IPS DF 6.9 (cell line): ENCODE data around the gene SLC1A3.
"Not testable (repeated sequence)": the region's sequence is repeated elsewhere in the genome, so short reads cannot be mapped to it uniquely, and the experiment has no call there.

Experiments used
- DNase-seq: peaks from one replicate; pipeline ENCODE4 v3.0.0-alpha.2; 2013; ENCODE audit warnings: low read depth, low spot score
- H3K27ac ChIP-seq: one replicate; pipeline ENCODE4 v1.5.1; 2013; ENCODE audit warnings: low read length, control low read depth
- H3K27me3 ChIP-seq: 2 replicates; pipeline ENCODE4 v1.6.1; 2013; ENCODE audit warnings: mild to moderate bottlenecking, low read length; ENCODE audit not compliant: control insufficient read depth, insufficient read depth
- H3K36me3 ChIP-seq: 2 replicates; pipeline ENCODE4 v1.6.1; 2013; ENCODE audit warnings: low read length; ENCODE audit not compliant: control insufficient read depth, insufficient read depth
- H3K4me1 ChIP-seq: 2 replicates; pipeline ENCODE4 v1.6.1; 2013; ENCODE audit warnings: low read length; ENCODE audit not compliant: control insufficient read depth, insufficient read depth
- H3K4me3 ChIP-seq: 2 replicates; pipeline ENCODE4 v1.5.1; 2013; ENCODE audit warnings: mild to moderate bottlenecking, low read length
- H3K9me3 ChIP-seq: 2 replicates; pipeline ENCODE4 v1.6.1; 2013; ENCODE audit warnings: low read length, inconsistent platforms; ENCODE audit not compliant: control insufficient read depth, insufficient read depth
- whole genome bisulfite sequencing: extraction: QIAGEN DNeasy Blood & Tissue Kit; methylation state at CpG from one replicate; pipeline ENCODE4 v1.1.7; 2013; ENCODE audit warnings: mixed read lengths, missing lambda C conversion rate; ENCODE audit not compliant: insufficient read length, insufficient coverage; 5-methylcytosine and 5-hydroxymethylcytosine counted together

SLC1A3 gene

GRCh38 chr5:36606428-36607113 is at the start of gene SLC1A3:
TSS of gene SLC1A3 (plus strand) at chr5:36606606. CDS start at chr5:36608424, 1,818 bp downstream.
- H3K4me3 ChIP-seq: peak within 1 kb of the TSS; percentile 64; the same call in 1 of the 2 replicates
- no CpG with 5 or more reads among the region's 20 CpGs for WGBS
- no peaks in the 10 kb centered on the region; the same call in 1 of the 2 replicates for H3K4me1 ChIP-seq
- no peaks in the 10 kb centered on the region for H3K36me3 ChIP-seq
- H3K27ac ChIP-seq: no peak within 1 kb of the TSS
- no peaks in the 10 kb centered on the region for H3K9me3 ChIP-seq
- no peak for DNase-seq
- H3K27me3 ChIP-seq: no peaks in the 10 kb centered on the region

GRCh38 chr5:36558641-36559040 is 47.8 kb upstream of the SLC1A3 start:
- H3K4me3 ChIP-seq: no peak overlapping the region
- H3K27ac ChIP-seq: no peak overlapping the region
- H3K27me3 ChIP-seq: no peaks in the 10 kb centered on the region
- no CpG with 5 or more reads among the region's 2 CpGs for WGBS
- DNase-seq: no peak
- no peaks in the 10 kb centered on the region for H3K4me1 ChIP-seq
- no peaks in the 10 kb centered on the region for H3K9me3 ChIP-seq
- H3K36me3 ChIP-seq: no peaks in the 10 kb centered on the region

- H3K27me3 ChIP-seq: no peaks in the 10 kb centered on the region
- H3K4me3 ChIP-seq: no peak overlapping the region
- no peak overlapping the region for H3K27ac ChIP-seq
- no CpG with 5 or more reads among the region's 3 CpGs for WGBS
- no peaks in the 10 kb centered on the region for H3K4me1 ChIP-seq
- H3K36me3 ChIP-seq: no peaks in the 10 kb centered on the region
- H3K9me3 ChIP-seq: no peaks in the 10 kb centered on the region
- DNase-seq: no peak
Observed at GRCh38 chr5:36561601-36562000, 44.8 kb upstream of the SLC1A3 start.

GRCh38 chr5:36569491-36569890 is 36.9 kb upstream of the SLC1A3 start:
- DNase-seq: no peak
- WGBS: no CpG with 5 or more reads among the region's 5 CpGs
- Histone ChIP-seq H3K27ac (no peak overlapping the region), H3K4me1 (no peaks in the 10 kb centered on the region), H3K36me3 (no peaks in the 10 kb centered on the region), H3K27me3 (no peaks in the 10 kb centered on the region), H3K4me3 (no peak overlapping the region), H3K9me3 (no peaks in the 10 kb centered on the region)

- Histone ChIP-seq H3K36me3 (no peaks in the 10 kb centered on the region), H3K27ac (no peak overlapping the region), H3K27me3 (no peaks in the 10 kb centered on the region), H3K4me1 (no peaks in the 10 kb centered on the region), H3K9me3 (no peaks in the 10 kb centered on the region), H3K4me3 (no peak overlapping the region)
- WGBS: no CpG with 5 or more reads among the region's 6 CpGs
- DNase-seq: no peak
Observed at GRCh38 chr5:36570301-36571095, 35.9 kb upstream of the SLC1A3 start.

- no peaks in the 10 kb centered on the region for H3K4me1 ChIP-seq
- no CpG with 5 or more reads among the region's 4 CpGs for WGBS
Observed at GRCh38 chr5:36571401-36572042, 34.9 kb upstream of the SLC1A3 start.

GRCh38 chr5:36573438-36573837 is 33.0 kb upstream of the SLC1A3 start:
- no peak overlapping the region for H3K4me3 ChIP-seq
- H3K27me3 ChIP-seq: no peaks in the 10 kb centered on the region
- WGBS: no CpG with 5 or more reads among the region's 2 CpGs
- no peaks in the 10 kb centered on the region for H3K9me3 ChIP-seq
- no peaks in the 10 kb centered on the region for H3K36me3 ChIP-seq
- no peak overlapping the region for H3K27ac ChIP-seq
- H3K4me1 ChIP-seq: no peaks in the 10 kb centered on the region
- no peak for DNase-seq

More at GRCh38 chr5:36571401-36572042, 34.9 kb upstream of the SLC1A3 start:
- Histone ChIP-seq H3K36me3 (no peaks in the 10 kb centered on the region), H3K4me3 (no peak overlapping the region), H3K27me3 (no peaks in the 10 kb centered on the region), H3K27ac (no peak overlapping the region), H3K9me3 (no peaks in the 10 kb centered on the region)
- DNase-seq: no peak

- no peaks in the 10 kb centered on the region for H3K4me1 ChIP-seq
- no peaks in the 10 kb centered on the region for H3K27me3 ChIP-seq
- no peaks in the 10 kb centered on the region for H3K36me3 ChIP-seq
- DNase-seq: no peak
- no peak overlapping the region for H3K27ac ChIP-seq
- no peak overlapping the region for H3K4me3 ChIP-seq
- H3K9me3 ChIP-seq: no peaks in the 10 kb centered on the region
- no CpG with 5 or more reads among the region's 4 CpGs for WGBS
Observed at GRCh38 chr5:36575361-36575781, 31.0 kb upstream of the SLC1A3 start.

- no peaks in the 10 kb centered on the region for H3K36me3 ChIP-seq
- no peak overlapping the region for H3K27ac ChIP-seq
- no peaks in the 10 kb centered on the region for H3K27me3 ChIP-seq
- no peaks in the 10 kb centered on the region for H3K9me3 ChIP-seq
- DNase-seq: no peak
- H3K4me3 ChIP-seq: no peak overlapping the region
- no peaks in the 10 kb centered on the region for H3K4me1 ChIP-seq
- WGBS: no CpG with 5 or more reads among the region's 2 CpGs
Observed at GRCh38 chr5:36576721-36577120, 29.7 kb upstream of the SLC1A3 start.

GRCh38 chr5:36579858-36580257 is 26.5 kb upstream of the SLC1A3 start:
- not testable (repeated sequence) for DNase-seq, H3K27me3 ChIP-seq, H3K4me1 ChIP-seq, H3K27ac ChIP-seq, H3K9me3 ChIP-seq, H3K4me3 ChIP-seq, H3K36me3 ChIP-seq
